ENCODE data around the gene FAM131A.

DNA sequence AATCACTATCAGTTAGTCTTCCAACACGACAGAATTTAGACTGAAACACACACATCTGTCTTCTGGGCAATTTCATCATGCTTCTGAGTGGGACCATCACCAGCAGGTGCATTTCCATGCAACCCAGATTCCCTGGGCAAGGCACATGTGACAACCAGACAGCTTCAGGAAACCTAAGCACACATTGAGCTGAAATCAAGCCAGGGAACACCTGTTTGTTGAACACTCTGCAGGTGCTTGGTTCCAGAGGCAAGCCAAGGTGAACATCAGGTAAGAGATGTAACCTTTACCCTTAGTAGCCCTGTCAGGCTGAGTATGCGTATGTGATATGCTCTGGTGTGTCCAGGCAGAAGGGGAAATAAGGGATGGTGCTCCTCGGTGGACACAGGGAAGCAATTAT is 41.6 kb upstream of the FAM131A start:
- TF ChIP-seq, protein P1, sequence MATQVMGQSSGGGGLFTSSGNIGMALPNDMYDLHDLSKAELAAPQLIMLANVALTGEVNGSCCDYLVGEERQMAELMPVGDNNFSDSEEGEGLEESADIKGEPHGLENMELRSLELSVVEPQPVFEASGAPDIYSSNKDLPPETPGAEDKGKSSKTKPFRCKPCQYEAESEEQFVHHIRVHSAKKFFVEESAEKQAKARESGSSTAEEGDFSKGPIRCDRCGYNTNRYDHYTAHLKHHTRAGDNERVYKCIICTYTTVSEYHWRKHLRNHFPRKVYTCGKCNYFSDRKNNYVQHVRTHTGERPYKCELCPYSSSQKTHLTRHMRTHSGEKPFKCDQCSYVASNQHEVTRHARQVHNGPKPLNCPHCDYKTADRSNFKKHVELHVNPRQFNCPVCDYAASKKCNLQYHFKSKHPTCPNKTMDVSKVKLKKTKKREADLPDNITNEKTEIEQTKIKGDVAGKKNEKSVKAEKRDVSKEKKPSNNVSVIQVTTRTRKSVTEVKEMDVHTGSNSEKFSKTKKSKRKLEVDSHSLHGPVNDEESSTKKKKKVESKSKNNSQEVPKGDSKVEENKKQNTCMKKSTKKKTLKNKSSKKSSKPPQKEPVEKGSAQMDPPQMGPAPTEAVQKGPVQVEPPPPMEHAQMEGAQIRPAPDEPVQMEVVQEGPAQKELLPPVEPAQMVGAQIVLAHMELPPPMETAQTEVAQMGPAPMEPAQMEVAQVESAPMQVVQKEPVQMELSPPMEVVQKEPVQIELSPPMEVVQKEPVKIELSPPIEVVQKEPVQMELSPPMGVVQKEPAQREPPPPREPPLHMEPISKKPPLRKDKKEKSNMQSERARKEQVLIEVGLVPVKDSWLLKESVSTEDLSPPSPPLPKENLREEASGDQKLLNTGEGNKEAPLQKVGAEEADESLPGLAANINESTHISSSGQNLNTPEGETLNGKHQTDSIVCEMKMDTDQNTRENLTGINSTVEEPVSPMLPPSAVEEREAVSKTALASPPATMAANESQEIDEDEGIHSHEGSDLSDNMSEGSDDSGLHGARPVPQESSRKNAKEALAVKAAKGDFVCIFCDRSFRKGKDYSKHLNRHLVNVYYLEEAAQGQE (IDR thresholded peaks at IDR 0.05; ENCODE audit: insufficient read depth in 1 of 2, low read depth in 2 of 2, low read length in 2 of 2), result no peak
- TF ChIP-seq POLR2AphosphoS5 (IDR thresholded peaks at IDR 0.05; ENCODE audit: low read depth, low read length), result no peak
- TF ChIP-seq TAF1 (IDR thresholded peaks at IDR 0.05; ENCODE audit: borderline replicate concordance, insufficient read depth, low read length), result no peak
- no peak for TF ChIP-seq SIN3A (IDR thresholded peaks at IDR 0.05; ENCODE audit: borderline replicate concordance, insufficient read depth, low read length)
- no peak for TF ChIP-seq FOXP2 (optimal IDR thresholded peaks at IDR 0.05; ENCODE audit: borderline replicate concordance, extremely low read depth, extremely low read length, insufficient read depth)
